GM19438 (cell line): Measurements from ENCODE around the gene ICAM5.

Experiments used
- ATAC-seq: cut with Tn5 transposase; IDR thresholded peaks from one replicate; pipeline ENCODE4 v1.9.1; 2021; ENCODE audit warnings: low read depth; ENCODE audit not compliant: unreplicated experiment

The ICAM5 gene

GRCh38 chr19:10317045-10317856, 27.5 kb downstream of the ICAM5 start:
- no peak for ATAC-seq

GRCh38 chr19:10317857-10318462, 28.2 kb downstream of the ICAM5 start:
- no peak for ATAC-seq

GRCh38 chr19:10318807-10319682, 29.3 kb downstream of the ICAM5 start:
- ATAC-seq = no peak

- ATAC-seq = no peak
These were observed 31.1 kb downstream of the ICAM5 start for GRCh38 chr19:10320602-10321416.

GRCh38 chr19:10321417-10321797, 31.7 kb downstream of the ICAM5 start:
- ATAC-seq = no peak

GRCh38 chr19:10321874-10322835, 32.4 kb downstream of the ICAM5 start:
- no peak for ATAC-seq

GRCh38 chr19:10325732-10326131, 36.0 kb downstream of the ICAM5 start:
- ATAC-seq = no peak

GRCh38 chr19:10327793-10328192, 38.0 kb downstream of the ICAM5 start:
- no peak for ATAC-seq

- no peak for ATAC-seq
These were observed 39.0 kb downstream of the ICAM5 start for GRCh38 chr19:10328558-10329429.

- ATAC-seq = no peak
These were observed 39.8 kb downstream of the ICAM5 start for GRCh38 chr19:10329555-10329954.

GRCh38 chr19:10332158-10332964, 42.6 kb downstream of the ICAM5 start:
- no peak for ATAC-seq

GRCh38 chr19:10332965-10333757, 43.4 kb downstream of the ICAM5 start, which contains the start of gene RAVER1:
Gene RAVER1 (minus strand): TSS chr19:10333529. CDS start chr19:10333507, 22 bp downstream.
- peak; percentile 83 for ATAC-seq

- no peak for ATAC-seq
These were observed 44.2 kb downstream of the ICAM5 start for GRCh38 chr19:10333758-10334587.

- ATAC-seq = no peak
These were observed 45.0 kb downstream of the ICAM5 start for GRCh38 chr19:10334588-10335351.

GRCh38 chr19:10335352-10335985, 45.7 kb downstream of the ICAM5 start:
- ATAC-seq = no peak
